GM10266 (cell line): ENCODE measurements around the gene RBM10.

Experiments
- DNase-seq: peaks from one replicate; pipeline ENCODE4 v3.0.0; 2012; ENCODE audit errors: extremely low spot score
- TF ChIP-seq, protein P1 (sequence below): IDR thresholded peaks from 2 replicates; pipeline ENCODE4 v1.5.1; 2012; ENCODE audit warnings: mild to moderate bottlenecking, low read depth; ENCODE audit not compliant: control insufficient read depth, insufficient read depth; ENCODE audit errors: missing control alignments

RBM10 gene

DNA sequence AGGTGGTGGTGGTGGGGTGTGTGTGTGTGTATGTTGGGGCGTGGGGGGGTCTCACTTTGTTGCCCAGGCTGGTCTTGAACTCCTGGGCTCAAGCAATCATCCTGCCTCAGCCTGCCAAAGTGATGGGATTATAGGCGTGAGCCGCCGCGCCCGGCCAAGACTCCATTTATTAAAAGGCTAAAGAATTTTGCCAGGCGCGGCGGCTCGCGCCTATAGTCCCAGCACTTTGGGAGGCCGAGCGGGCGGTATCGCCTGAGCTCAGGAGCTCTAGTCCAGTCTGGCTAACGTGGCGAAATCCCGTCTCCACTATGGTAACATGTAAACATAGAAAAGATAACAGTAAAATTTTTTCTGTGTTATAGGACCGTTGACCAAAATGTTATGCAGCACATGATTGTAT is 44.9 kb downstream of the RBM10 start:
- DNase-seq, result no peak
- TF ChIP-seq, protein P1, sequence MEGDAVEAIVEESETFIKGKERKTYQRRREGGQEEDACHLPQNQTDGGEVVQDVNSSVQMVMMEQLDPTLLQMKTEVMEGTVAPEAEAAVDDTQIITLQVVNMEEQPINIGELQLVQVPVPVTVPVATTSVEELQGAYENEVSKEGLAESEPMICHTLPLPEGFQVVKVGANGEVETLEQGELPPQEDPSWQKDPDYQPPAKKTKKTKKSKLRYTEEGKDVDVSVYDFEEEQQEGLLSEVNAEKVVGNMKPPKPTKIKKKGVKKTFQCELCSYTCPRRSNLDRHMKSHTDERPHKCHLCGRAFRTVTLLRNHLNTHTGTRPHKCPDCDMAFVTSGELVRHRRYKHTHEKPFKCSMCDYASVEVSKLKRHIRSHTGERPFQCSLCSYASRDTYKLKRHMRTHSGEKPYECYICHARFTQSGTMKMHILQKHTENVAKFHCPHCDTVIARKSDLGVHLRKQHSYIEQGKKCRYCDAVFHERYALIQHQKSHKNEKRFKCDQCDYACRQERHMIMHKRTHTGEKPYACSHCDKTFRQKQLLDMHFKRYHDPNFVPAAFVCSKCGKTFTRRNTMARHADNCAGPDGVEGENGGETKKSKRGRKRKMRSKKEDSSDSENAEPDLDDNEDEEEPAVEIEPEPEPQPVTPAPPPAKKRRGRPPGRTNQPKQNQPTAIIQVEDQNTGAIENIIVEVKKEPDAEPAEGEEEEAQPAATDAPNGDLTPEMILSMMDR, result no peak

DNA sequence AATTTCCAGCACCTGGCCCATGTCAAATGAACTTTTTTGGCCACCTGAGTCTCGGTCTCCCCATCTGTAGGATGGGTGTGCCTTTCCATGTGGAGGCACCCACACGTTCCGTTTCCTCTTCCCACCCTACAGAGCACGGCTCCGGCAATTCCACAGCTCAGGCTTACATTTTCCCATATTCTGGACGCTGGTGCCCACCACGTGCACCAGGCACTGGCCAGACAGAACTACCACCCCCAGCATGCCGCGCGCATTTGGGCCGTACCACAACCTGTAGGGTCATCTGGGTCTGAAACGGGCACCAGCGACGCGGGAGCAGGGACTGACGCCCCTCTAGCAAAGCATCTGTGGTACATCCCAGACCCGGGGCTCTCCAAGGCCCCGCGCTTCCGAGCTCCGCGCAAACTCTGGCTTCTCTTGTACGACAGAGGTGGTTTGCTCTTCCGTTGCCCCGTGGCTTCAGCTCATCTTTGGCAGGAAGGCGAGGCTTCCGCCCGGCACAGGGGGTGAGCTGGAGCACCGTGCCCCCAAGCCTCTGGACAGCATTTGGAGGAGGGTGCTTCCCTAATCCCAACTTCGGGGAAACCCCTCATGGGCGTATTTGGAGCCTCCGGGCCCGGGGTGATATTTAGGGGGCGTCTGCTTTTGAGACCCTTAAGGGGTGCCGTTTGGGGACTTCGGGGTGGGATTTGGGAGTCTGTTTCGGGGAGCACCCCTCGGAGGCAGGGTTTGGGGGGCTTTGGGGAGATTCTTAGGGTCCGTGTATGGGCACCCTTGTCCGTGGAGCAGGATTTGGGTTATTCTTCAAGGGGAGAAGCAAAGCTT is 45.6 kb downstream of the RBM10 start:
- TF ChIP-seq, protein P1, result no peak

DNA sequence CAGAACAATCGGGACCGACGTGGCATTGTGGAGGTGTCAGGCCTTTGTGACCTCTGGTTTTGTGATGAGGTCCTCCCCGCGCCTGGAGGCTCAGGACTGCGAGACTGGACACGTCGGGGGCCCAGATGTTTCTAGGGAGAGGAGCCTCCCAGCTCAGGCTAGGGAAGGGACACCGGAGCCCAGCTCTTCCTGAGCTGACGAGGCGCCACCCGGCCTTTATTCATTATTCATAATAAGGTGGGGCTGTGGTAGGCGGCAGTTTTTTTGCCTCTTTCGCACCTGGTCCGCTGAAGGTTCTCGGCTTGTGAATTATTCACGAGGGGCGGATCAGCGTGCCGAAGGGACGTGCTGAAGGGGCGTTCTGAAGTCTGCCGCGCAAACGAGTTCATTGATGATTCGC is 46.3 kb downstream of the RBM10 start:
- TF ChIP-seq, protein P1, result no peak
- DNase-seq, result peak; percentile 23

More for the DNA sequence above, 45.6 kb downstream of the RBM10 start:
- peak; percentile 88 for DNase-seq

DNA sequence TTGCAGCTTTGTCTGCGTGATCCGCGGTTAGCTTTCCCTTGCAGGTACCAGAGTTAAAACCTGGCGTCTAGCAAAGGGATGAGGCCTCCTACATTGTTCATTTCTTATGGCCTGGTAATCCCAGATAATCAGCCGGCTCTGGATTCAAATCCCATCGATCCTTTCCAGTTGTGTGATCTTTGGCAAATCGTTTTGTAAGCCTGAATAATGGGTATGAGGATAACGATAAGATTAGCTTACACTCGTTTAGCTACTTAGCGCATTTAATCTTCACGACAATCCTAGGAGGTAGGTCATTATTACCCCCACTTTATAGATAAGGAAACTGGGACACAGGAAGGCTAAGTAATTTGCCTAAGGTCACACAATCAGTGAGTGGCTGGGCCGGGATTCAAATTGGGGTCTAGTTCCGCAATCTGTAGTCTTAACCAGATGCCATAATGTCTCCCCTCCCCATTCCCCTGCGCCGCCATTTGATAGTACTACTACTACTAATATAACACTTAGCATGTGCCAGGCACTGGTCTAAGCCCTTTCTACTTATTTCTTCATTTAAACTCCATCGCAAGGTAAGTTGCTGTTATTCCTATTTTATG is 46.9 kb downstream of the RBM10 start:
- DNase-seq, result no peak
- TF ChIP-seq, protein P1, result no peak

DNA sequence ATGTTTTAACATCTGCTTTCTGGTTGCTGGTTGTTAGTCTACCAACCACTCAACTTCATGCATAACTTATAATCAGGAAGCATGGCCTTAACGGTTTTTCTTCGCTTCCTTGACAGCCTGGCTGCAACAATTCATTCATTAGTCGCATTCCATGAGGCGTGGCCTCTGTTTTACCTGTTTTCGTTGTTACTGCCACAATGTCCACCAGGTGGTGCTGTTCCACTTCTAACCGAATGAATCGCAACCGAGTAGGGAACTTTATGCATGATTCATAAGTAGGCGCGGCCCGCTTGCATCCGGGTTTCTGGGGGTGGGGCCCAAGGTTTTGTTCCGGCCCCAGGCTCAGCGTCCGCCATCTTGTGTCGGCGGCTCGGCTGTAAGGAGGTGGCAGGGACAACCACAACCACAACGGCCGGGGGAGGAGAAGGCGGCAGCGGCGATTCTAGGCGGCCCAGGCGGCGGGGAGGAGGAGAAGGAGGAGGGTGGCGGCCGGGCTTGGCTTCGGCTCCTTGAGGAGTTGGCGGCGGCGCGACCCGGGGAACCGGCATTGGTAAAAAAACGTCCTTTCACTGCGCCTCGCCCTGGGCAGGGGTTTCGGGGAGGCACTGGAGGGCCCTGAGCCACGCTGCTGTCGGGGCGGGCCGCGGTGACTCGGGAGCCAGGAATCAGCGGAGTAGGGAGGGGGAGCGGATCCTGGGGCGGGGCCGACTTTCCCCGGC is 48.6 kb downstream of the RBM10 start, which contains the start of gene UBA1:
TSS of gene UBA1 (plus strand) at position 355 of the 719 bp plus-strand sequence. CDS start 4,974 bp downstream, outside the sequence.
- peak; percentile 76 for DNase-seq
- TF ChIP-seq, protein P1, result peak; percentile 55

DNA sequence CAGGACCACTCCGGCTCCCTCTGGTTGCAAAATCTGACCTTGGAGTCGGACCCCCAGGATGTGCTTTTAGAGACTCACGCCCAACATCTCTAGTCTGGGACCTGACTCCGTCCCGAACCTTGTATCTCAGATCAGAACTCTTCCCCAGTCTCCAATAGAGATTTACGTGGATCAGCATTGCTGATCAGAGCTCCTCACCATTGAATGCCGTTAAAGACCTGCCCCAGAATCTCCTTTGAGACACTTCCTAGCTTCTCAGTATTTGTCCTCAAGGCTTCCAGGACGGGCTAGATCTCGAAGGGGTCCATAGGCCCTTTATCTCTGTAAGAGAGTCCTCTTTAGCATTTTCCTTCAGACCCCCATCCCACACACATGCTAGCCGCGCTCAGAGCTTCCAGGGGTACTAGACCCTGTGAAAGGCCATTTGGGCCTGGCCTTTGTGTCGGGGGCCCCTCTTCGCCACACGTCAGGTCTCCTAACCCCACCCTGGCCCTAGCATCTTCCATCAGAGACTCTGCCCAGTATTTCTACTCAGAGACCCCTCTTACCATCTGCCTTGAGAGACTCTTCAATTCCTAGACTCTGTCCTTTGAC is 49.3 kb downstream of the RBM10 start:
- DNase-seq, result no peak
- TF ChIP-seq, protein P1, result no peak
